ENCODE measurements around the gene FKTN.

DNA sequence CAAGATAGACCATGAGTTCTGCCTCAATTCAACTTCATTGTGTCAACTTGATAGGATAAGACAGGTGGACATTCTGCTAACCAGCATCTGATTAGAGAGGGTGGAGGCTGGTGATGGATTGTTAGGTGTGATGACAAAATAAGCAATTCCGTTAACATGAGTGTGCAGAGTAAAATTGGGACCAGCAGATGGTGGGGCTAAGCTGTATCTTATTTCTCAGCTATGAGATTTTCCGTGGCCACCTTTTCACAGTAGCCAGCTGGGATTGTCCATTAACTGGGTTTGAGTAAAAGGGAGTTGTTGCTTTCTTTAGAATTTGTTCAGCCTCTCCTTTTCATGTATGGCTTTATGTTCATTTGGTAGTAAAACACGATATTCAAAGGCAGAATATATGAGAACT lies 75.5 kb downstream of the FKTN start:
- TF ChIP-seq POLR2A (IDR thresholded peaks at IDR 0.05) = no peak
- TF ChIP-seq, protein P1, sequence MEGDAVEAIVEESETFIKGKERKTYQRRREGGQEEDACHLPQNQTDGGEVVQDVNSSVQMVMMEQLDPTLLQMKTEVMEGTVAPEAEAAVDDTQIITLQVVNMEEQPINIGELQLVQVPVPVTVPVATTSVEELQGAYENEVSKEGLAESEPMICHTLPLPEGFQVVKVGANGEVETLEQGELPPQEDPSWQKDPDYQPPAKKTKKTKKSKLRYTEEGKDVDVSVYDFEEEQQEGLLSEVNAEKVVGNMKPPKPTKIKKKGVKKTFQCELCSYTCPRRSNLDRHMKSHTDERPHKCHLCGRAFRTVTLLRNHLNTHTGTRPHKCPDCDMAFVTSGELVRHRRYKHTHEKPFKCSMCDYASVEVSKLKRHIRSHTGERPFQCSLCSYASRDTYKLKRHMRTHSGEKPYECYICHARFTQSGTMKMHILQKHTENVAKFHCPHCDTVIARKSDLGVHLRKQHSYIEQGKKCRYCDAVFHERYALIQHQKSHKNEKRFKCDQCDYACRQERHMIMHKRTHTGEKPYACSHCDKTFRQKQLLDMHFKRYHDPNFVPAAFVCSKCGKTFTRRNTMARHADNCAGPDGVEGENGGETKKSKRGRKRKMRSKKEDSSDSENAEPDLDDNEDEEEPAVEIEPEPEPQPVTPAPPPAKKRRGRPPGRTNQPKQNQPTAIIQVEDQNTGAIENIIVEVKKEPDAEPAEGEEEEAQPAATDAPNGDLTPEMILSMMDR (IDR thresholded peaks at IDR 0.05) = no peak
